H9 (cell line): ENCODE measurements around the gene LUZP1. TPM values are rescaled to one million over a fixed set of nuclear protein-coding genes. Genes with fewer than 3 reads are reported as not detected.

ENCODE experiments used
- DNase-seq: peaks from one replicate; pipeline ENCODE4 v3.0.0-alpha.2; 2017
- H2AFZ ChIP-seq: one replicate; pipeline ENCODE4 v1.6.1; 2013; ENCODE audit warnings: mild to moderate bottlenecking, low read length, control low read depth, moderate library complexity
- H2AK5ac ChIP-seq: 2 replicates; pipeline ENCODE4 v1.6.1; 2013; ENCODE audit warnings: low read length, control low read depth, mixed read lengths; ENCODE audit not compliant: insufficient read length
- H2BK120ac ChIP-seq: one replicate; pipeline ENCODE4 v1.6.1; 2013; ENCODE audit warnings: low read depth, mild to moderate bottlenecking, low read length, control low read depth, inconsistent platforms; ENCODE audit not compliant: poor library complexity, severe bottlenecking
- H2BK12ac ChIP-seq: 2 replicates; pipeline ENCODE4 v1.6.1; 2013; ENCODE audit warnings: low read length, control low read depth, mixed read lengths, low read depth; ENCODE audit not compliant: insufficient read length
- H2BK15ac ChIP-seq: 2 replicates; pipeline ENCODE4 v1.6.1; 2013; ENCODE audit warnings: low read depth, low read length, control low read depth
- H2BK20ac ChIP-seq: one replicate; pipeline ENCODE4 v1.6.1; 2013; ENCODE audit warnings: low read depth, mild to moderate bottlenecking, low read length, control low read depth, inconsistent platforms; ENCODE audit not compliant: poor library complexity, severe bottlenecking
- H2BK5ac ChIP-seq: 2 replicates; pipeline ENCODE4 v1.6.1; 2013; ENCODE audit warnings: low read length, control low read depth, mixed read lengths; ENCODE audit not compliant: insufficient read length
- H3K14ac ChIP-seq: 2 replicates; pipeline ENCODE4 v1.6.1; 2013; ENCODE audit warnings: low read length, control low read depth; ENCODE audit not compliant: insufficient read depth
- H3K18ac ChIP-seq: 2 replicates; pipeline ENCODE4 v1.6.1; 2013; ENCODE audit warnings: low read depth, mild to moderate bottlenecking, mixed read lengths, low read length, control low read depth; ENCODE audit not compliant: insufficient read length
- H3K23ac ChIP-seq: 2 replicates; pipeline ENCODE4 v1.6.1; 2013; ENCODE audit warnings: low read length, control low read depth, mixed read lengths, low read depth; ENCODE audit not compliant: insufficient read length
- H3K23me2 ChIP-seq: 2 replicates; pipeline ENCODE4 v1.6.1; 2013; ENCODE audit warnings: low read depth, mild to moderate bottlenecking, mixed read lengths, low read length, control low read depth; ENCODE audit not compliant: insufficient read length, poor library complexity, severe bottlenecking
- H3K27ac ChIP-seq: 2 replicates; pipeline ENCODE4 v1.5.1; 2013; ENCODE audit warnings: low read length, control low read depth, mixed read lengths, low read depth; ENCODE audit not compliant: insufficient read length
- H3K27me3 ChIP-seq: 2 replicates; pipeline ENCODE4 v1.6.1; 2013; ENCODE audit warnings: low read length, control low read depth, inconsistent platforms; ENCODE audit not compliant: insufficient read depth
- H3K4ac ChIP-seq: 2 replicates; pipeline ENCODE4 v1.6.1; 2013; ENCODE audit warnings: low read depth, mild to moderate bottlenecking, control low read depth, inconsistent platforms, low read length, moderate library complexity
- H3K4me1 ChIP-seq: 2 replicates; pipeline ENCODE4 v1.6.1; 2013; ENCODE audit warnings: low read length, control low read depth, inconsistent platforms; ENCODE audit not compliant: insufficient read depth
- H3K4me2 ChIP-seq: 2 replicates; pipeline ENCODE4 v1.6.1; 2013; ENCODE audit warnings: low read length, control low read depth, mixed read lengths; ENCODE audit not compliant: insufficient read length, insufficient read depth
- H3K56ac ChIP-seq: 2 replicates; pipeline ENCODE4 v1.6.1; 2013; ENCODE audit warnings: low read depth, mild to moderate bottlenecking, mixed read lengths, low read length, control low read depth; ENCODE audit not compliant: insufficient read length
- H3K79me1 ChIP-seq: 2 replicates; pipeline ENCODE4 v1.6.1; 2013; ENCODE audit warnings: low read depth, mild to moderate bottlenecking, moderate library complexity, low read length, control low read depth, inconsistent platforms; ENCODE audit not compliant: insufficient read depth, poor library complexity, severe bottlenecking
- H3K79me2 ChIP-seq: 2 replicates; pipeline ENCODE4 v1.6.1; 2013; ENCODE audit warnings: low read length, control low read depth, inconsistent platforms; ENCODE audit not compliant: insufficient read depth
- H3K9ac ChIP-seq: 2 replicates; pipeline ENCODE4 v1.6.1; 2013; ENCODE audit warnings: low read length, control low read depth, mixed read lengths; ENCODE audit not compliant: insufficient read length; ENCODE audit errors: extremely low read depth
- H3K9me3 ChIP-seq: one replicate; pipeline ENCODE4 v1.6.1; 2013; ENCODE audit warnings: low read depth, low read length, inconsistent platforms; ENCODE audit not compliant: control insufficient read depth
- H3T11ph ChIP-seq: one replicate; pipeline ENCODE4 v1.6.1; 2013; ENCODE audit warnings: mild to moderate bottlenecking, low read length, control low read depth, inconsistent platforms
- H4K20me1 ChIP-seq: one replicate; pipeline ENCODE4 v1.6.1; 2013; ENCODE audit not compliant: control insufficient read depth, insufficient read length, insufficient read depth
- H4K5ac ChIP-seq: 2 replicates; pipeline ENCODE4 v1.6.1; 2013; ENCODE audit warnings: low read depth, mild to moderate bottlenecking, mixed read lengths, low read length, control low read depth; ENCODE audit not compliant: insufficient read length
- H4K8ac ChIP-seq: replicated peaks from 2 replicates; pipeline ENCODE4 v1.6.1; 2013; ENCODE audit warnings: low read length, control low read depth, mixed read lengths, low read depth; ENCODE audit not compliant: insufficient read length
- H4K91ac ChIP-seq: 2 replicates; pipeline ENCODE4 v1.6.1; 2013; ENCODE audit warnings: low read depth, mild to moderate bottlenecking, moderate library complexity, mixed read lengths, low read length, control low read depth; ENCODE audit not compliant: insufficient read length
- H3K27ac Mint-ChIP-seq, 3 experiments: 2 replicates in 2 of 3; 3 replicates in 1 of 3; pipeline ENCODE4 v1.8.0; 2020 to 2021; ENCODE audit warnings: mixed read lengths in 3 of 3, mild to moderate bottlenecking in 1 of 3, moderate library complexity in 1 of 3
- H3K27me3 Mint-ChIP-seq: 2 replicates; pipeline ENCODE4 v1.8.0; 2021; ENCODE audit warnings: low read depth, mild to moderate bottlenecking, moderate library complexity, mixed read lengths
- H3K36me3 Mint-ChIP-seq, 3 experiments: 2 replicates in 2 of 3; 3 replicates in 1 of 3; pipeline ENCODE4 v1.8.0; 2020 to 2021; ENCODE audit warnings: low read depth in 3 of 3, mixed read lengths in 3 of 3; ENCODE audit not compliant: insufficient read depth in 1 of 3
- H3K4me1 Mint-ChIP-seq, 2 experiments: 2 replicates each; pipeline ENCODE4 v1.8.0; 2020; ENCODE audit warnings: mixed read lengths in 2 of 2
- H3K4me3 Mint-ChIP-seq, 2 experiments: 2 replicates in 1 of 2; 3 replicates in 1 of 2; pipeline ENCODE4 v1.8.0; 2020 to 2021; ENCODE audit warnings: mild to moderate bottlenecking in 2 of 2, mixed read lengths in 2 of 2, moderate library complexity in 1 of 2
- H3K9me3 Mint-ChIP-seq, 2 experiments: 2 replicates in 1 of 2; 3 replicates in 1 of 2; pipeline ENCODE4 v1.8.0; 2020; ENCODE audit warnings: mild to moderate bottlenecking in 2 of 2, mixed read lengths in 2 of 2, moderate library complexity in 1 of 2
- WGBS: extraction: QIAGEN DNeasy Blood & Tissue Kit; methylation state at CpG from one replicate; pipeline ENCODE4 v1.1.7; 2013; ENCODE audit warnings: missing lambda C conversion rate, low lambda C conversion rate, mixed read lengths; ENCODE audit not compliant: insufficient read length; ENCODE audit errors: extremely low coverage; 5-methylcytosine and 5-hydroxymethylcytosine counted together
- total RNA-seq: library from RNA; stranded (reverse); gene quantifications from 2 replicates; pipeline ENCODE4 v1.2.1, GENCODE V29; 2021
- TF ChIP-seq, protein P1 (sequence below): fragments of 200-600 bp; sonication (generic); conservative IDR thresholded peaks from 3 replicates; pipeline ENCODE4 v1.8.0; 2021; ENCODE audit warnings: antibody characterized with exemption, mild to moderate bottlenecking

The LUZP1 gene
- total RNA-seq, 1 experiment from 2014 or later: 48.2 TPM

DNA sequence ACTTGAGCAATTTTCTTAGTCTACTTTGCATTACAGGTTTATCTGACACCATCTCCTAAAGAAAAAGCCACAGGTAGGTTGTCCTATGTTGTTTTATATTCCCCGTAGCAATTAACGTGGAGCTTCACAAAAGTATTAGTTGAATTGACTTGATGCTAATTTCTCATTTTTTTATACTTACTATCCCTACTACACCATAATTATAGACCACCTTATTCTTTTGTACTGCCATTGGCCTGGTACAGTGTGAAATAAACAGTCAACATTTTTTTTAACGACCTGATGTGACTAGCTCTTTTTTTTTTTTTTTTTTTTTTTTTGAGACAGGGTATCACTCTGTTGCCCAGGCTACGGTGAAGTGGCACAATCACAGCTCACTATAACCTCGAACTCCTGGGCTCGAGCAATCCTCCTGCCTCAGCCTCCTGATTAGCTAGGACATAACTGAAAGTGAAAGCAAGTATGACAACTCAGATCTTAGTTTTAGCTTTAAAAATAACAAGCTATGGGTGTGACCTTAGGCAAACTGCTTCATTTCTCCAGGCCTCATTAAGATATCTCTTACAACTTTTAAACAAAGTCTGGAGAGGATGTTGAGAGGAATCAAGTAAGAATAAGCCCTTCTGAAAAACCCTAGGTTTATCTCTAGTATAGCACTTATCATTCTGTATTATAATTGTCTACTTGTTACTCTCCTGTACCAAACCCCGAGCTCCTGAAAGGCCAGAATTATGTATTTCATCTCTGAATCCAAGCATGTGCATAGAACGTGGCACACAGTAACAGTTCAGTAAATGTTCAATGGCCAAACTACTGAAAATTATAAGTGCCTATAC, 49.5 kb downstream of the LUZP1 start:
- Histone ChIP-seq H3K14ac (no peak overlapping the region), H3K23ac (no peak overlapping the region), H2AFZ (no peak overlapping the region), H3K4me2 (no peak overlapping the region), H2BK12ac (no peak overlapping the region), H3K56ac (no peak overlapping the region), H4K8ac (no peak overlapping the region), H2AK5ac (no peak overlapping the region), H3K4ac (no peak overlapping the region), H3K9me3 (no peaks in the 10 kb centered on the region), H3K4me1 (peaks cover 4% of the 10 kb centered on the region), H3K79me1 (peaks cover 6% of the 10 kb centered on the region), H3K27me3 (no peaks in the 10 kb centered on the region), H4K20me1 (no peaks in the 10 kb centered on the region), H4K91ac (no peak overlapping the region), H3K27ac (no peak overlapping the region), H2BK20ac (no peak overlapping the region), H3T11ph (no peak overlapping the region), H3K23me2 (no peaks in the 10 kb centered on the region), H3K79me2 (peaks cover 26% of the 10 kb centered on the region; the same call in 1 of the 2 replicates), H2BK5ac (no peak overlapping the region), H3K18ac (no peak overlapping the region), H3K9ac (no peak overlapping the region), H2BK15ac (no peak overlapping the region), H4K5ac (no peak overlapping the region), H2BK120ac (no peak overlapping the region)
- H3K9me3 Mint-ChIP-seq: no peaks in the 10 kb centered on the region
- WGBS: no CpG with 5 or more reads among the region's 8 CpGs
- no peaks in the 10 kb centered on the region for H3K36me3 Mint-ChIP-seq
- DNase-seq: no peak
- H3K4me3 Mint-ChIP-seq: no peak overlapping the region
- H3K27me3 Mint-ChIP-seq: no peaks in the 10 kb centered on the region
- no peak overlapping the region for H3K27ac Mint-ChIP-seq
- TF ChIP-seq, protein P1, sequence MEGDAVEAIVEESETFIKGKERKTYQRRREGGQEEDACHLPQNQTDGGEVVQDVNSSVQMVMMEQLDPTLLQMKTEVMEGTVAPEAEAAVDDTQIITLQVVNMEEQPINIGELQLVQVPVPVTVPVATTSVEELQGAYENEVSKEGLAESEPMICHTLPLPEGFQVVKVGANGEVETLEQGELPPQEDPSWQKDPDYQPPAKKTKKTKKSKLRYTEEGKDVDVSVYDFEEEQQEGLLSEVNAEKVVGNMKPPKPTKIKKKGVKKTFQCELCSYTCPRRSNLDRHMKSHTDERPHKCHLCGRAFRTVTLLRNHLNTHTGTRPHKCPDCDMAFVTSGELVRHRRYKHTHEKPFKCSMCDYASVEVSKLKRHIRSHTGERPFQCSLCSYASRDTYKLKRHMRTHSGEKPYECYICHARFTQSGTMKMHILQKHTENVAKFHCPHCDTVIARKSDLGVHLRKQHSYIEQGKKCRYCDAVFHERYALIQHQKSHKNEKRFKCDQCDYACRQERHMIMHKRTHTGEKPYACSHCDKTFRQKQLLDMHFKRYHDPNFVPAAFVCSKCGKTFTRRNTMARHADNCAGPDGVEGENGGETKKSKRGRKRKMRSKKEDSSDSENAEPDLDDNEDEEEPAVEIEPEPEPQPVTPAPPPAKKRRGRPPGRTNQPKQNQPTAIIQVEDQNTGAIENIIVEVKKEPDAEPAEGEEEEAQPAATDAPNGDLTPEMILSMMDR: no peak
- H3K4me1 Mint-ChIP-seq: peaks cover 23 to 24% of the 10 kb centered on the region in 2 experiments
